GM10847 (cell line): ENCODE measurements around the gene INMT.

Experiments used
- POLR2A ChIP-seq: IDR thresholded peaks from 2 replicates; pipeline ENCODE4 v1.6.1; 2011; ENCODE audit not compliant: insufficient read length; ENCODE audit errors: extremely low read depth

The INMT gene

GRCh38 chr7:30782690-30783089, 30.8 kb downstream of the INMT start:
- TF ChIP-seq POLR2A: no peak

GRCh38 chr7:30785786-30786185, 33.9 kb downstream of the INMT start:
- no peak for TF ChIP-seq POLR2A

GRCh38 chr7:30787486-30787885, 35.6 kb downstream of the INMT start:
- TF ChIP-seq POLR2A: no peak

DNA sequence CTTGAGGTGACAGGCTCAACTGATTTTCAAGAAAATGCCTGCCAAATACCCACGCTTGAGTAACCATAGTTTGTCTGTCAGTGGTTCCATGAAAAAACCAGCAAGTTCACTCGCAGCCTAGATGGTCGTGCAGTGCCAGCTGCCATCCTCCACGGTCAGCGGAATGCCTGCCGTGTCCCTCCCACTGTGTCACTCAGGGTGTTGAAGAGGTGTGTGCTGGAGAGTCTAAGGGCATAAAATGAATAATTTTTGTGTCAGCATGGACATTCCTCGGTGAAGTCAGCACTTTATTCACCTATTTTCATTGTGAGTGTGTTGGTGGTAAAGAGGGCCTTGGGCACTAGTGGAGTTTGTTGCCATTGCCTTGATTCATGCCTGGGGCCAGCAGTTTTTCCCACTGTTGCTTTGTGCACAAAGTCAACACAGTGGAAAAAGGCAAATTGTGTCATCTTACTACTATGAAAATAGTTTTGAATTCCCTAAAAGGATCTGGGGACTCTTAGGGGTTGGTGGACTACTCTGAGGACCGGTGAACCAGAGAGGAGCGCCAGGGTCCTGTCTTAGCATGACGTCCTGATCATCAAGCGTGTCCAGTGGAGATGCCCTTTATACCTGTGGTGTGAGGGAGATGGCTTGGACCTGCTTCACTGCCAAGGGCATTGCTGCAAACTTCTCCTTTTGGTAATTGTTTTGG, 36.9 kb downstream of the INMT start:
- TF ChIP-seq POLR2A: no peak

DNA sequence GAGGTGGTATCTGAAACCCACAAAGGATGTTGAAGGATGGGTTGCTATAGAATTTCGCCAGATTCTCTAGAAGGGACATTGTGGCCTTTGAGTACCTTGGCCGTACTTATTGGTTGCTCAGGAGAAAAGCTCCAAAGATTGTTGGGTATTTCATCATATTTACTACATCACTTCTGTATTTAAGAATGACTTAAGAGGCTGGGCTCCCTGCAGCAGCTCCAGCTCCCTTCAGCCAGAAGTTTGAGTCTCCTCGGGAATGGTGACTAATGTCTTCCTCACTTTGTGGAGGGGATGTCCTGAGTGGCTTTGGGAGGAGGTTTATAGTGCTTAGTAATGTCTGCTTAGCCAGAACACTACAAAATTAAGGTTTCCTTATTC, 37.4 kb downstream of the INMT start:
- no peak for TF ChIP-seq POLR2A

- no peak for TF ChIP-seq POLR2A
Measured at GRCh38 chr7:30790356-30790755, 38.4 kb downstream of the INMT start.

- TF ChIP-seq POLR2A: no peak
Measured at GRCh38 chr7:30791114-30791513, 39.2 kb downstream of the INMT start.

GRCh38 chr7:30795161-30795948, 43.4 kb downstream of the INMT start:
- no peak for TF ChIP-seq POLR2A

GRCh38 chr7:30796105-30796869, 44.4 kb downstream of the INMT start:
- no peak for TF ChIP-seq POLR2A

DNA sequence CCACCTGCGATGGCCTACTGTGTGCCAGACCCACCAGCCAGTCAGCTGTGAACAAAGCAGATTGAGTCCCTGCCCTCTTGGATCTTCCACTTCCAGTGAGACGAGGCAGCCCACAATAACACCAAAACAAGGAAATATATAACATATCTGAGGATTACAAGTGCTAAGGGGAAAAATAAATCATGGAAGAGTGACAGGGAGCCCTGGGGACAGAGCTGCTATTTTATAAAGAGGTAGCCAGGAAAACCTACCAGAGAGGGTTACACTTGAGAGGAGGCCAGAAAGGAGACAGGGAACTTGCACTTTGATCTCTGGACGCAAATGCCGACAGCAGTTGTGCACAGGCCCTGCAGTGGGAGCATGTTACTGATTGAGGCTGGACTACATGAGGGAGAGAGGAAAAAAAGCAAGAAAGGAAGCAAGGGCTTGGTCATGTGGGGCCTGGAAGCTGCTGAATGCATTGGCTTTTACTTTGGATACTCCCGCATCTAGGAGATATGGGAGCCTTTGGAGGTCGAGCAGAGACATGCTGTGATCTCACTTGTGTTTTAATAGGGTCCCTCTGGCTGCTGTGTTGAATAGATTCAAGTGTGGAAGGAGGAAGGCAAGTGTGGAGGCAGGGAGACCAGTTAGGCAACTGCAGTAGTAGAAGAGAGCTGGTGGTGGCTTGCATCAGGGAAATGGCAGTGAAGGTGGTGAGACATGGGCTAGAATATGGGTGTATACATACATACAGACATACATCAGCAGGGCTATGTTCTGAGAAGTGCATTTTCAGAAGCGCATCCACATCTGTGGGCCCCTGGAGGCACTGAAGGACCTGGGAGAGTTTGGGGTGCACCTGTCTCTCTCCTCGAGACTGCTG, 45.5 kb downstream of the INMT start:
- TF ChIP-seq POLR2A: no peak

DNA sequence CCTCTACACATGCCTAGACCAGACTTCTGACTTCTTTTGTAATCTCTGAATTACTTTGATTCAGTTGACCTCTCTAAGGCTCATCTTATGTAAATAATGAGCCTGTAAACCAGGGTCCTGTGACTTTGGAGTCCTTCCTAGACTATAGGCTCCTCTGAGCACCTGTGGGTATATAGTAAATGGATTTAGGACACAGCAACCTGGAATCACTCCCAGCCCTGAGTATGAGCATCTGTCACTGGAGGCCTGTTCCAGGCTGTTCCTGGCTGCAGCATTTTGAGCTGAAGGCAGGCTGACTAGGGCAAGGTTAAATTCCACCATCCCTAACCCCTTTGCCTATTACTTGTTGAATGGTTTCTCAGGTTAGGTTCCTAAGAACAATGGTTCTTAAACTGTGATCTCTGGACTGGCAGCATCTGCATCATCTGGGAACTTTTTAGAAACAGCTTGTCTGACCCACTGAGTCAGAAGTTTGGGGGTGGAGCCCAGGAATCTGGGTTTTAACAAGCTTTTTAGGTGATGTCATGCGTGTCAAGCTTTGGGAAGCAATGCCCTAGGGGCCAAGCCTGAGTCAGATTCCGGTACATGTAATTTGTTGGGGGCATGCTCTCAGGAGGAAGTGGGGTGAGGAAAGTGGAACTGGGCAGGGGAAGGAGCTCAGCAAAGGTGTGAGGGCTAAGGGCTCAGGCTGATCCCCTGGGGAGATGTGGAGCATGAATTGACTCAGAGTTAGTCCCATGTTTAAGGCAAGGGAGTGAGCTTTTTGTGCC, 47.5 kb downstream of the INMT start:
- no peak for TF ChIP-seq POLR2A

DNA sequence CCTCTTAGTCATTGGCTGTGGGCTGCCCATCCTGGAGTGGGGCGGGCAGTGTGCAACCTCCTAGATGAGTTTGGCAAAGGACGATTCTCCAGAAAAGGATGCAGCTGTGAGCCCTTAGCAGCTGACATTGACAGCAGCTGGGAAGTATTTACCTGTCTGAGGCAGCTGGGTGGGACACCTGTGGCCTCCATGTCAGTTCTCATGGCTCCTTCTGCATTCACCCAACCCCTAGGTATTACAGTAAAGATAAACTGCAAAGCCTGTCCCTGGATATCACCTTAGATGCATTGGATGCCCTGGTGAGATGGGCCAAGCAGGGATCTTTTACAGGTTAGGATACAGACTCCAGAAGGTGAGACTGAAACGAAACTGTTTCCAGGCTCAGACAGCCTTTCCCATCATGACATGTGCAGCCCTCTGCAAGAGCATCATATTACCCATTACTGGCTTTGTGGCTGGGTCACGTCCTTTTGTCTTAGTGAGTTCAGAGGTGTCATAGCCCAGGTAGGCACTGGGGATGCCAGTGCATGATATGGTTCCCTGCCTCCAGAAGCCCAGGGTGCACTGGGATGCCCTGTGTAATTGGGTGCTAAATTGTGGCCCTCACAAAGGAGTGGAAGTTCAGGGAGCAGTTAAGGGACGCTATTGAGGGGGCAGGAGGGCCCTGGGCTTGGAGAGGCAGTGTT, 48.2 kb downstream of the INMT start:
- no peak for TF ChIP-seq POLR2A

- no peak for TF ChIP-seq POLR2A
Measured at GRCh38 chr7:30800785-30801252, 48.9 kb downstream of the INMT start.

DNA sequence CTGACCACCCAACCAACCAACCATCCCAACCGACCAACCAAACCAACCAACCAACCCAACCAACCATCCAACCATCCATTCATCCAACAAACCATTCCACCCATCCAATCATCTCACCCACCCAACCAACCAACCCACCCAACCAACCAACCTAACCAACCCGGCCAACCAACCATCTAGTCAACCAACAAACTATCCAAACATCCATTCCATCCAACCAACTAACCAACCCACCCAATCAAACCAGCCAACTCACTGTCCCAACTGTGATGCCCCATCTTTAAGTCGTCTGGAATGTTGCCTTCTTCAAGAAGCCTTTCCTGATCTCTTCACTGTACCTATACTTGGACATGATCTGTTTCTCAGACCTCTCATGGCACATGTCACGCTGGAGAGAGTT, 50.9 kb downstream of the INMT start:
- TF ChIP-seq POLR2A: no peak

DNA sequence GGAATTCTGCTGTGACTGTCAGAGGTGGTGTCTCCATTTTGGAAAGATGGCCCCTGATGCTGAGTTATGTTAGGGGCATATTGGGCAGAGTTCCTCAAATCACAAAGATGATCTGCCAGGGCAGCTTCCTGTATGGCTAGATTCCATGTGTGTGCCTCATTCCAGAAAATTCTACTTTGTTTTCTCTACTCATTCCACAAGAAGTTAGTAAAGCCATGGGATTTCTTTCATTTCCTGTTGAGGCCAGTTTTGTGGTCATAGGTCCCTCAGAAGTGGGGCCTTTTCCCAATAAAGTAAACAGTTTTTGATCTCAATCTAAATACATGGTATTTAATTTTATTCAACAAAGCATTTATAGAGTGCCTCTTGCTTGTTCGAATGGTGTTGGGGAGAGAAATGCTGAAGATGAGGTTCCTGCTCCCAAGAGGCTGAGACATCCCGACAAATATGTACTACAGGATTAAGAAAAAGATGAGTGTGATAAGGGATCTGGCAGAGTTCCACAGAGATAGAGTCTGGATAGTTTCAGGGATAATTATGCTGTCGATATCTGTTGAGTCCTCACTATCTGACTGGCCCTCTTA, 52.2 kb downstream of the INMT start:
- TF ChIP-seq POLR2A: no peak
